WTC11 (cell line): ENCODE measurements around the gene PARVB.

ENCODE experiments used
- ESRRA ChIP-seq: sonication (generic); formaldehyde crosslinking; IDR thresholded peaks from 2 replicates; pipeline ENCODE4 v1.8.1; 2022; ENCODE audit warnings: mild to moderate bottlenecking, missing genetic modification reagents, borderline replicate concordance
- JAZF1 ChIP-seq: fragments of 250-450 bp; sonication (Bioruptor Pico); IDR thresholded peaks from 2 replicates; pipeline ENCODE4 v1.9.0; 2021; ENCODE audit warnings: moderate library complexity, mild to moderate bottlenecking, inconsistent platforms
- MXD4 ChIP-seq: fragments of 250-450 bp; sonication (Bioruptor Pico); IDR thresholded peaks from 2 replicates; pipeline ENCODE4 v1.8.0; 2021; ENCODE audit warnings: mild to moderate bottlenecking, moderate library complexity, borderline replicate concordance
- ZNF317 ChIP-seq: sonication (generic); formaldehyde crosslinking; IDR thresholded peaks from 2 replicates; pipeline ENCODE4 v1.8.1; 2023; ENCODE audit warnings: low read depth, mild to moderate bottlenecking, moderate library complexity, missing genetic modification reagents, borderline replicate concordance
- TF ChIP-seq, protein P1 (sequence below): sonication (generic); formaldehyde crosslinking; conservative IDR thresholded peaks from 2 replicates; pipeline ENCODE4 v1.8.1; 2022; ENCODE audit warnings: mild to moderate bottlenecking, missing genetic modification reagents
- TF ChIP-seq, protein P2 (sequence below): fragments of 200-600 bp; IDR thresholded peaks from 2 replicates; pipeline ENCODE4 v1.8.0; 2022; ENCODE audit warnings: antibody characterized with exemption
- TF ChIP-seq, protein P3 (sequence below): sonication (generic); formaldehyde crosslinking; IDR thresholded peaks from 2 replicates; pipeline ENCODE4 v1.8.0; 2022; ENCODE audit warnings: mild to moderate bottlenecking, missing genetic modification reagents
- TF ChIP-seq, protein P4 (sequence below): sonication (generic); formaldehyde crosslinking; IDR thresholded peaks from 2 replicates; pipeline ENCODE4 v1.8.0; 2022; ENCODE audit warnings: mild to moderate bottlenecking, missing genetic modification reagents
- TF ChIP-seq, protein P5 (sequence below): fragments of 250-450 bp; sonication (Bioruptor Pico); conservative IDR thresholded peaks from 2 replicates; pipeline ENCODE4 v1.9.0; 2021; ENCODE audit warnings: mild to moderate bottlenecking

DNA sequence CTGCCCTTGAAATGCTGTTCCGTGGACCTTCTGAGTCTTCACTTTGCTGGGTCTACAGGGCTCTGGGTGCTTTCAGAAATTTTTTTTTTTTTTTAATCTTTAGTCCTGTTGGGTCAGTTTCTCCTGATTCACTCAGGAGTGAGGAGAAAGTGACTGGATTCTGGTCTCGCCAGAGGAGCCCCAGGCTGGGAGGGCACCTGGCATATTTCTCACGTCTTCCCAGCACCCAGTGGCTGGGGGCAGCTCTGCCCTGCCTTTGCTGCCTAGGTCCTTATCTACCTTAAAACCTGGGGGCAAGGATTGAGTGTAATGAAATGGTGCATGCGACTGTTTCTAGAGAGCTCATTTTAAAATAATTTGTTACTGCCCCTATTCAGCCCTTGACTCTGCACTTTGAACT lies 45.5 kb upstream of the PARVB start:
- no peak for TF ChIP-seq MXD4 (CRISPR knock-in tag)
- TF ChIP-seq ZNF317: no peak
- TF ChIP-seq, protein P1, sequence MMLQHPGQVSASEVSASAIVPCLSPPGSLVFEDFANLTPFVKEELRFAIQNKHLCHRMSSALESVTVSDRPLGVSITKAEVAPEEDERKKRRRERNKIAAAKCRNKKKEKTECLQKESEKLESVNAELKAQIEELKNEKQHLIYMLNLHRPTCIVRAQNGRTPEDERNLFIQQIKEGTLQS: no peak
- TF ChIP-seq, protein P2, sequence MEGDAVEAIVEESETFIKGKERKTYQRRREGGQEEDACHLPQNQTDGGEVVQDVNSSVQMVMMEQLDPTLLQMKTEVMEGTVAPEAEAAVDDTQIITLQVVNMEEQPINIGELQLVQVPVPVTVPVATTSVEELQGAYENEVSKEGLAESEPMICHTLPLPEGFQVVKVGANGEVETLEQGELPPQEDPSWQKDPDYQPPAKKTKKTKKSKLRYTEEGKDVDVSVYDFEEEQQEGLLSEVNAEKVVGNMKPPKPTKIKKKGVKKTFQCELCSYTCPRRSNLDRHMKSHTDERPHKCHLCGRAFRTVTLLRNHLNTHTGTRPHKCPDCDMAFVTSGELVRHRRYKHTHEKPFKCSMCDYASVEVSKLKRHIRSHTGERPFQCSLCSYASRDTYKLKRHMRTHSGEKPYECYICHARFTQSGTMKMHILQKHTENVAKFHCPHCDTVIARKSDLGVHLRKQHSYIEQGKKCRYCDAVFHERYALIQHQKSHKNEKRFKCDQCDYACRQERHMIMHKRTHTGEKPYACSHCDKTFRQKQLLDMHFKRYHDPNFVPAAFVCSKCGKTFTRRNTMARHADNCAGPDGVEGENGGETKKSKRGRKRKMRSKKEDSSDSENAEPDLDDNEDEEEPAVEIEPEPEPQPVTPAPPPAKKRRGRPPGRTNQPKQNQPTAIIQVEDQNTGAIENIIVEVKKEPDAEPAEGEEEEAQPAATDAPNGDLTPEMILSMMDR: no peak
- TF ChIP-seq, protein P3, sequence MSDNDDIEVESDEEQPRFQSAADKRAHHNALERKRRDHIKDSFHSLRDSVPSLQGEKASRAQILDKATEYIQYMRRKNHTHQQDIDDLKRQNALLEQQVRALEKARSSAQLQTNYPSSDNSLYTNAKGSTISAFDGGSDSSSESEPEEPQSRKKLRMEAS (CRISPR knock-in tag): no peak
- TF ChIP-seq ESRRA (CRISPR knock-in tag): no peak
- TF ChIP-seq JAZF1: no peak
- TF ChIP-seq, protein P4, sequence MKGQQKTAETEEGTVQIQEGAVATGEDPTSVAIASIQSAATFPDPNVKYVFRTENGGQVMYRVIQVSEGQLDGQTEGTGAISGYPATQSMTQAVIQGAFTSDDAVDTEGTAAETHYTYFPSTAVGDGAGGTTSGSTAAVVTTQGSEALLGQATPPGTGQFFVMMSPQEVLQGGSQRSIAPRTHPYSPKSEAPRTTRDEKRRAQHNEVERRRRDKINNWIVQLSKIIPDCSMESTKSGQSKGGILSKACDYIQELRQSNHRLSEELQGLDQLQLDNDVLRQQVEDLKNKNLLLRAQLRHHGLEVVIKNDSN: no peak
- TF ChIP-seq, protein P5, sequence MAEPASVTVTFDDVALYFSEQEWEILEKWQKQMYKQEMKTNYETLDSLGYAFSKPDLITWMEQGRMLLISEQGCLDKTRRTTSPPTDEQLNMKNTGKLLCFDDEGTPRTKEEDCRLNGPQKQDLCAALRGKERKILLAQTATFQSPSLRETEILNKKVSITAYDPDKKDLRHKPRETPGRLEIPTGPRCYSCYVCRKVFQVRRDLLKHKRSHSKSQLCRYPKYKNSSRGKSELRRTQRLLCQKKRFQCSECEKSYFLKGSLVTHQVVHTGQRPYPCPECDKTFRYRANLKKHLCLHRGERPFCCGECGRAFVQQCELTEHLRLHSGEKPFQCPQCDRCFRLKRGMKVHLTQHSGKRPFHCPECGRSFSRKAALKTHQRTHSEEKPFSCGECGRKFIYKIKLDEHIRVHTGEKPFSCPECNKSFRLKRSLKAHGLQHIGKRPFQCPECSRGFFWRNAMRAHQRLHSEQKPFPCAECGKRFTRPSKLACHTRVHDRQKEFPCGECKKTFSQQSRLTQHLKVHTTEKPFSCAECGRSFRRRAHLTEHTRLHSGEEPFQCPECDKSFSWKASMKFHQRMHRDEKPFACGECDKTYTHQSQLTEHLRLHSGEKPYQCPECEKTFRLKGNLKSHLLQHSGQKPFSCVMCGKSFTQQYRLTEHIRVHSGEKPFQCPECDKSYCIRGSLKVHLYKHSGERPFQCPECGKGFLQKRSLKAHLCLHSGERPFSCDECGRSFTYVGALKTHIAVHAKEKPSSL: no peak
